ENCODE data around the gene WIPF1.

GRCh38 chr2:174581491-174581890, 16.1 kb downstream of the WIPF1 start:
- no peak for TF ChIP-seq CTCF (IDR thresholded peaks at IDR 0.05; ENCODE audit: low read depth, low read length)
- no peak for TF ChIP-seq EZH2phosphoT487 (IDR thresholded peaks at IDR 0.05; ENCODE audit: low read depth)

All from OCI-LY3 (cell line).